ENCODE data around the gene EBI3.
"Not testable (repeated sequence)": the region's sequence is repeated elsewhere in the genome, so short reads cannot be mapped to it uniquely, and the experiment has no call there.

The EBI3 gene

GRCh38 chr19:4278419-4279266 is 49.3 kb downstream of the EBI3 start, which contains the start of gene SHD:
Gene SHD (plus strand): TSS chr19:4279266. CDS start chr19:4280064, 798 bp downstream.
- DNase-seq (ENCODE audit: low read depth), result no peak

GRCh38 chr19:4279267-4279529 is 49.9 kb downstream of the EBI3 start:
- no peak for DNase-seq (ENCODE audit: low read depth)

GRCh38 chr19:4279530-4280422 is 50.5 kb downstream of the EBI3 start:
- DNase-seq (ENCODE audit: low read depth), result no peak

GRCh38 chr19:4284176-4284958 is 55.0 kb downstream of the EBI3 start:
- DNase-seq (ENCODE audit: low read depth), result peak; percentile 23

GRCh38 chr19:4284974-4285373 is 55.7 kb downstream of the EBI3 start:
- no peak for DNase-seq (ENCODE audit: low read depth)

- DNase-seq (ENCODE audit: low read depth), result not testable (repeated sequence)
These were observed 56.8 kb downstream of the EBI3 start for GRCh38 chr19:4286141-4286540.
